Middle frontal gyrus (tissue), 1 donor: Measurements from ENCODE around the gene CCT8.
"Not testable (repeated sequence)": the region's sequence is repeated elsewhere in the genome, so short reads cannot be mapped to it uniquely, and the experiment has no call there.

ENCODE experiments used
- DNase-seq: peaks from one replicate; pipeline ENCODE4 v3.0.0-alpha.2; 2015; ENCODE audit warnings: low spot score; ENCODE audit errors: extremely low spot score

Gene CCT8

GRCh38 chr21:29077651-29078090 lies 4.2 kb upstream of the CCT8 start:
- no peak for DNase-seq

- DNase-seq = not testable (repeated sequence)
Measured at GRCh38 chr21:29076731-29077640, 3.5 kb upstream of the CCT8 start.

GRCh38 chr21:29075706-29076466 lies 2.4 kb upstream of the CCT8 start:
- no peak for DNase-seq

- DNase-seq = no peak
Measured at GRCh38 chr21:29074783-29075182, 1.3 kb upstream of the CCT8 start.

GRCh38 chr21:29074007-29074376 lies 544 bp upstream of the CCT8 start:
- DNase-seq = no peak

GRCh38 chr21:29072873-29073221 lies 601 bp downstream of the CCT8 start:
- no peak for DNase-seq

- no peak for DNase-seq
Measured at GRCh38 chr21:29064850-29065481, 8.5 kb downstream of the CCT8 start.

- no peak for DNase-seq
Measured at GRCh38 chr21:29056538-29057050, 16.9 kb downstream of the CCT8 start.

- DNase-seq = no peak
Measured at GRCh38 chr21:29056005-29056404, 17.4 kb downstream of the CCT8 start.

GRCh38 chr21:29055080-29055479 lies 18.4 kb downstream of the CCT8 start:
- no peak for DNase-seq

GRCh38 chr21:29053656-29054055 lies 19.8 kb downstream of the CCT8 start:
- no peak for DNase-seq

- no peak for DNase-seq
Measured at GRCh38 chr21:29053011-29053553, 20.4 kb downstream of the CCT8 start.

- no peak for DNase-seq
Measured at GRCh38 chr21:29052224-29052623, 21.2 kb downstream of the CCT8 start.

GRCh38 chr21:29034678-29035077 lies 38.8 kb downstream of the CCT8 start:
- DNase-seq = no peak

- DNase-seq = no peak
Measured at GRCh38 chr21:29033871-29034270, 39.6 kb downstream of the CCT8 start.

- DNase-seq = no peak
Measured at GRCh38 chr21:29033301-29033700, 40.1 kb downstream of the CCT8 start.

GRCh38 chr21:29030909-29031308 lies 42.5 kb downstream of the CCT8 start:
- no peak for DNase-seq

GRCh38 chr21:29029524-29029923 lies 43.9 kb downstream of the CCT8 start:
- DNase-seq = no peak

GRCh38 chr21:29025328-29025713 lies 48.1 kb downstream of the CCT8 start:
- DNase-seq = no peak

GRCh38 chr21:29024474-29025327 lies 48.7 kb downstream of the CCT8 start, which contains the start of gene USP16:
TSS of gene USP16 (plus strand) at chr21:29024668. CDS start at chr21:29027914, 3,246 bp downstream.
- DNase-seq = peak; percentile 96

- no peak for DNase-seq
Measured at GRCh38 chr21:29022166-29022565, 51.3 kb downstream of the CCT8 start.
